K562 (cell line): Measurements from ENCODE around the gene SPDEF.

Experiments
- LARP7 ChIP-seq: fragments of 450-650 bp; IDR thresholded peaks from 2 replicates; pipeline ENCODE4 v1.6.1; 2016
- NBN ChIP-seq: fragments of 450-650 bp; IDR thresholded peaks from 2 replicates; pipeline ENCODE4 v1.6.1; 2016; ENCODE audit warnings: low read depth, mild to moderate bottlenecking
- NR2C2 ChIP-seq, 2 experiments: fragments of 200-800 bp in 1 of 2; sonication (Bioruptor generic) in 1 of 2; sonication (generic) in 1 of 2; formaldehyde crosslinking in 1 of 2; IDR thresholded peaks; 2 replicates each; pipeline versions ENCODE4 v1.6.1 to v1.8.0; 2016 to 2022; ENCODE audit warnings: mild to moderate bottlenecking in 1 of 2, missing compliant biosample characterization in 1 of 2, missing genetic modification characterization in 1 of 2, missing genetic modification reagents in 1 of 2
- SMARCA4 ChIP-seq: fragments of 450-650 bp; IDR thresholded peaks from 2 replicates; pipeline ENCODE4 v1.6.1; 2016
- ZNF274 ChIP-seq: IDR thresholded peaks from 2 replicates; pipeline ENCODE4 v1.6.1; 2011; ENCODE audit warnings: low read depth, mild to moderate bottlenecking, low read length, moderate library complexity, borderline replicate concordance

DNA sequence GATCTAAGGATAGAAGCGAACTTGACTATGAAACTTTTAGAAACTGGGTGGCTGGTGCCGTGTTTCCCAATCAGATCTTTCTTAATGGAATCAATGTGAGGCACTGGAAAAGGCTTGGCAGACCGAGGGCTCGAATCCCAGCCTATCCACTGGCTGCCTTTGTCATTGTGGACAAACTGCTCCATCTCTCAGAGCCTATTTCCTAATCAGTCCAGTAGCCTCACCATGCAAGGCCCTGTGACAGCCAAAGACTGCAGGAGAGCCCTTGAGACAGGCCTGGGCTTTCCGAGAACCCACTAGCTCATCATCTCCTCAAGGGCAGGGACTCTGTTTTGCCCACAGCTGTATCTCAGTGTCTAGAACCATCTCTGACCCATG lies 43.4 kb downstream of the SPDEF start:
- no peak for TF ChIP-seq ZNF274
- TF ChIP-seq NR2C2 (CRISPR knock-in tag; IDR thresholded peaks at IDR 0.05), result no peak
- TF ChIP-seq NR2C2 (tag; IDR thresholded peaks at IDR 0.05), result no peak
- no peak for TF ChIP-seq SMARCA4
- no peak for TF ChIP-seq NBN
- TF ChIP-seq LARP7, result no peak
